WTC11 (cell line): Measurements from ENCODE around the gene SPATA17. TPM values are rescaled to one million over a fixed set of nuclear protein-coding genes. Genes with fewer than 3 reads are reported as not detected.

Source experiments
- ATAC-seq: fragments of 200-7000 bp; cut with Tn5 transposase; 2 replicates; pipeline ENCODE4 v1.10.0; 2021; ENCODE audit warnings: mild to moderate bottlenecking, moderate library complexity
- CTCF ChIA-PET: fragments of 300-600 bp; sonication (Branson Sonifier 250); formaldehyde crosslinking; loops from one replicate; lab custom pipeline; 2021; ENCODE audit warnings: antibody characterized with exemption; lab: Charles Lee
- POLR2A ChIA-PET: fragments of 350-600 bp; sonication (Branson Sonifier 250); formaldehyde crosslinking; loops from one replicate; lab custom pipeline; 2021; ENCODE audit warnings: antibody characterized with exemption; lab: Charles Lee
- DNase-seq: peaks from one replicate; pipeline ENCODE4 v3.0.0; 2021; ENCODE audit warnings: low spot score
- H3K27ac Mint-ChIP-seq: 2 replicates; pipeline ENCODE4 v1.8.0; 2021; ENCODE audit warnings: mixed read lengths
- H3K27me3 Mint-ChIP-seq: 2 replicates; pipeline ENCODE4 v1.8.0; 2021; ENCODE audit warnings: low read depth, mild to moderate bottlenecking, moderate library complexity, mixed read lengths
- H3K36me3 Mint-ChIP-seq: 2 replicates; pipeline ENCODE4 v1.8.0; 2021; ENCODE audit warnings: mixed read lengths
- H3K4me1 Mint-ChIP-seq: 2 replicates; pipeline ENCODE4 v1.8.0; 2022; ENCODE audit warnings: mixed read lengths
- H3K4me3 Mint-ChIP-seq: 2 replicates; pipeline ENCODE4 v1.8.0; 2021; ENCODE audit warnings: mild to moderate bottlenecking, moderate library complexity, mixed read lengths
- H3K9me3 Mint-ChIP-seq: 2 replicates; pipeline ENCODE4 v1.8.0; 2021; ENCODE audit warnings: mixed read lengths
- CREM ChIP-seq: sonication (generic); formaldehyde crosslinking; IDR thresholded peaks from 2 replicates; pipeline ENCODE4 v1.8.1; 2022; ENCODE audit warnings: mild to moderate bottlenecking, missing genetic modification reagents, moderate library complexity
- E2F5 ChIP-seq: sonication (generic); formaldehyde crosslinking; IDR thresholded peaks from 2 replicates; pipeline ENCODE4 v1.8.1; 2022; ENCODE audit warnings: mild to moderate bottlenecking, moderate library complexity, missing genetic modification reagents
- FOXJ3 ChIP-seq: sonication (generic); formaldehyde crosslinking; IDR thresholded peaks from 2 replicates; pipeline ENCODE4 v1.9.0; 2021; ENCODE audit warnings: missing genetic modification reagents, mild to moderate bottlenecking, borderline replicate concordance
- GABPB1 ChIP-seq: sonication (generic); formaldehyde crosslinking; IDR thresholded peaks from 2 replicates; pipeline ENCODE4 v1.8.1; 2023; ENCODE audit warnings: mild to moderate bottlenecking, missing genetic modification reagents
- HMGXB4 ChIP-seq: sonication (generic); formaldehyde crosslinking; IDR thresholded peaks from 2 replicates; pipeline ENCODE4 v1.8.1; 2023; ENCODE audit warnings: mild to moderate bottlenecking, moderate library complexity, missing genetic modification reagents
- IRF1 ChIP-seq: sonication (generic); formaldehyde crosslinking; IDR thresholded peaks from 2 replicates; pipeline ENCODE4 v1.8.0; 2023; ENCODE audit warnings: missing genetic modification reagents
- NR2C2 ChIP-seq: sonication (generic); formaldehyde crosslinking; IDR thresholded peaks from 2 replicates; pipeline ENCODE4 v1.8.0; 2022; ENCODE audit warnings: mild to moderate bottlenecking, missing genetic modification reagents
- OVOL2 ChIP-seq: fragments of 250-450 bp; sonication (Bioruptor Pico); IDR thresholded peaks from 2 replicates; pipeline ENCODE4 v1.9.0; 2021; ENCODE audit warnings: mild to moderate bottlenecking, borderline replicate concordance
- RELA ChIP-seq: sonication (generic); formaldehyde crosslinking; IDR thresholded peaks from 2 replicates; pipeline ENCODE4 v1.8.1; 2022; ENCODE audit warnings: missing genetic modification reagents, mild to moderate bottlenecking, borderline replicate concordance
- SOX15 ChIP-seq: fragments of 250-450 bp; sonication (Bioruptor Pico); IDR thresholded peaks from 2 replicates; pipeline ENCODE4 v1.9.0; 2021; ENCODE audit warnings: mild to moderate bottlenecking
- ZNF317 ChIP-seq: sonication (generic); formaldehyde crosslinking; IDR thresholded peaks from 2 replicates; pipeline ENCODE4 v1.8.1; 2023; ENCODE audit warnings: low read depth, mild to moderate bottlenecking, moderate library complexity, missing genetic modification reagents, borderline replicate concordance
- ZNF671 ChIP-seq: fragments of 250-450 bp; sonication (Bioruptor Pico); IDR thresholded peaks from 2 replicates; pipeline ENCODE4 v1.8.0; 2021; ENCODE audit warnings: mild to moderate bottlenecking
- total RNA-seq: library from RNA; stranded (reverse); gene quantifications from 3 replicates; pipeline ENCODE4 v1.2.3, GENCODE V29; 2021
- TF ChIP-seq, protein P1 (sequence below): fragments of 250-450 bp; sonication (Bioruptor Pico); IDR thresholded peaks from 2 replicates; pipeline ENCODE4 v1.9.0; 2021; ENCODE audit warnings: mild to moderate bottlenecking, borderline replicate concordance
- TF ChIP-seq, protein P2 (sequence below): sonication (generic); formaldehyde crosslinking; IDR thresholded peaks from 2 replicates; pipeline ENCODE4 v1.8.1; 2023; ENCODE audit warnings: mild to moderate bottlenecking, missing genetic modification reagents
- TF ChIP-seq, protein P3 (sequence below): sonication (generic); formaldehyde crosslinking; IDR thresholded peaks from 2 replicates; pipeline ENCODE4 v1.8.1; 2022; ENCODE audit warnings: mild to moderate bottlenecking, missing genetic modification reagents, moderate library complexity, borderline replicate concordance
- TF ChIP-seq, protein P4 (sequence below): sonication (generic); formaldehyde crosslinking; conservative IDR thresholded peaks from 2 replicates; pipeline ENCODE4 v1.8.1; 2023; ENCODE audit warnings: mild to moderate bottlenecking, low read depth, missing genetic modification reagents, moderate library complexity

Gene SPATA17
- total RNA-seq, 1 experiment from 2014 or later: 1.3 TPM

DNA sequence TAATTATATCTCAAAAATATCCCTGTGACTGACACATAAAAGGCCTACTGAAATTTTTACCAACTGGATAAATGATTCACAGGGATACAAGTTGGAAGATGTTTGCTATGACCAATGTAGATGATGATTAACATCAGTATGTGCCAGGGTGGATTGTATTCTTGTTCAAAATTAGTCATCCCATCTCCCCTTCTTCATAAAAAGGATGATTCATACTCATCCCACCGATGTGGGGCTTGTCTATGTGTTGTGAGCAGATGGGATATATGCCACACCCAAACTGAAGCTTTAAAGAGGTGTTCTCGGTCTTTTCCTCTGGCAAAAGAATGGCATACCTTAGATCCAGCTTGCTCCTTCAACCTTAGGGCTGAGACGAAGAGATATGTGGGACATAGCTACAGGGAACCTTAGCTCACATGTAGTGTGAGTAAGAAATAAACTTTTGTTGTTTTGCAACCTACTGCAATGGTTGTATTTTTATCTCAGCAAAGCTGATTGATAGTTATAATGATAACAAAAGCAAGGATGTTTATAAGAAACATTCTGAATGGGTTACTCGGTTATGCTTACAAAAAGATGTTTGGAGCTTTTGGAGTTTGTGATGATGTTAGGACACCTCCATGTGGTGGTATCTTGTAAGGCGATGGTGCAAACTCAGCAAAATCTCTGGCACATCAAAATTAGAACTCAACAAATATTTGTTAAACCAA lies 29.4 kb downstream of the SPATA17 start (continued):
- TF ChIP-seq HMGXB4 (CRISPR knock-in tag): no peak
- no peak for TF ChIP-seq ZNF671 (CRISPR knock-in tag)
- no peak for TF ChIP-seq FOXJ3 (CRISPR knock-in tag)
- TF ChIP-seq, protein P1, sequence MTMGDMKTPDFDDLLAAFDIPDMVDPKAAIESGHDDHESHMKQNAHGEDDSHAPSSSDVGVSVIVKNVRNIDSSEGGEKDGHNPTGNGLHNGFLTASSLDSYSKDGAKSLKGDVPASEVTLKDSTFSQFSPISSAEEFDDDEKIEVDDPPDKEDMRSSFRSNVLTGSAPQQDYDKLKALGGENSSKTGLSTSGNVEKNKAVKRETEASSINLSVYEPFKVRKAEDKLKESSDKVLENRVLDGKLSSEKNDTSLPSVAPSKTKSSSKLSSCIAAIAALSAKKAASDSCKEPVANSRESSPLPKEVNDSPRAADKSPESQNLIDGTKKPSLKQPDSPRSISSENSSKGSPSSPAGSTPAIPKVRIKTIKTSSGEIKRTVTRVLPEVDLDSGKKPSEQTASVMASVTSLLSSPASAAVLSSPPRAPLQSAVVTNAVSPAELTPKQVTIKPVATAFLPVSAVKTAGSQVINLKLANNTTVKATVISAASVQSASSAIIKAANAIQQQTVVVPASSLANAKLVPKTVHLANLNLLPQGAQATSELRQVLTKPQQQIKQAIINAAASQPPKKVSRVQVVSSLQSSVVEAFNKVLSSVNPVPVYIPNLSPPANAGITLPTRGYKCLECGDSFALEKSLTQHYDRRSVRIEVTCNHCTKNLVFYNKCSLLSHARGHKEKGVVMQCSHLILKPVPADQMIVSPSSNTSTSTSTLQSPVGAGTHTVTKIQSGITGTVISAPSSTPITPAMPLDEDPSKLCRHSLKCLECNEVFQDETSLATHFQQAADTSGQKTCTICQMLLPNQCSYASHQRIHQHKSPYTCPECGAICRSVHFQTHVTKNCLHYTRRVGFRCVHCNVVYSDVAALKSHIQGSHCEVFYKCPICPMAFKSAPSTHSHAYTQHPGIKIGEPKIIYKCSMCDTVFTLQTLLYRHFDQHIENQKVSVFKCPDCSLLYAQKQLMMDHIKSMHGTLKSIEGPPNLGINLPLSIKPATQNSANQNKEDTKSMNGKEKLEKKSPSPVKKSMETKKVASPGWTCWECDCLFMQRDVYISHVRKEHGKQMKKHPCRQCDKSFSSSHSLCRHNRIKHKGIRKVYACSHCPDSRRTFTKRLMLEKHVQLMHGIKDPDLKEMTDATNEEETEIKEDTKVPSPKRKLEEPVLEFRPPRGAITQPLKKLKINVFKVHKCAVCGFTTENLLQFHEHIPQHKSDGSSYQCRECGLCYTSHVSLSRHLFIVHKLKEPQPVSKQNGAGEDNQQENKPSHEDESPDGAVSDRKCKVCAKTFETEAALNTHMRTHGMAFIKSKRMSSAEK: no peak

GRCh38 chr1:217661407-217661806 lies 30.3 kb downstream of the SPATA17 start:
- H3K4me3 Mint-ChIP-seq: no peak overlapping the region
- CTCF ChIA-PET: interaction anchor here (0.8 to 1.5 kb wide), 7 partner anchors 9 to 1354 kb away, joined by 3 to 6 read pairs (median 3); partner anchors contain the start of gene ESRRG
- no peaks in the 10 kb centered on the region for H3K27me3 Mint-ChIP-seq
- H3K36me3 Mint-ChIP-seq: no peaks in the 10 kb centered on the region
- TF ChIP-seq NR2C2 (CRISPR knock-in tag): no peak
- no peak for TF ChIP-seq FOXJ3 (CRISPR knock-in tag)
- TF ChIP-seq ZNF317 (CRISPR knock-in tag): no peak
- TF ChIP-seq, protein P2, sequence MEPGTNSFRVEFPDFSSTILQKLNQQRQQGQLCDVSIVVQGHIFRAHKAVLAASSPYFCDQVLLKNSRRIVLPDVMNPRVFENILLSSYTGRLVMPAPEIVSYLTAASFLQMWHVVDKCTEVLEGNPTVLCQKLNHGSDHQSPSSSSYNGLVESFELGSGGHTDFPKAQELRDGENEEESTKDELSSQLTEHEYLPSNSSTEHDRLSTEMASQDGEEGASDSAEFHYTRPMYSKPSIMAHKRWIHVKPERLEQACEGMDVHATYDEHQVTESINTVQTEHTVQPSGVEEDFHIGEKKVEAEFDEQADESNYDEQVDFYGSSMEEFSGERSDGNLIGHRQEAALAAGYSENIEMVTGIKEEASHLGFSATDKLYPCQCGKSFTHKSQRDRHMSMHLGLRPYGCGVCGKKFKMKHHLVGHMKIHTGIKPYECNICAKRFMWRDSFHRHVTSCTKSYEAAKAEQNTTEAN (CRISPR knock-in tag): no peak
- no peak for TF ChIP-seq CREM (CRISPR knock-in tag)
- TF ChIP-seq IRF1 (CRISPR knock-in tag): no peak
- no peak for TF ChIP-seq OVOL2
- TF ChIP-seq, protein P3, sequence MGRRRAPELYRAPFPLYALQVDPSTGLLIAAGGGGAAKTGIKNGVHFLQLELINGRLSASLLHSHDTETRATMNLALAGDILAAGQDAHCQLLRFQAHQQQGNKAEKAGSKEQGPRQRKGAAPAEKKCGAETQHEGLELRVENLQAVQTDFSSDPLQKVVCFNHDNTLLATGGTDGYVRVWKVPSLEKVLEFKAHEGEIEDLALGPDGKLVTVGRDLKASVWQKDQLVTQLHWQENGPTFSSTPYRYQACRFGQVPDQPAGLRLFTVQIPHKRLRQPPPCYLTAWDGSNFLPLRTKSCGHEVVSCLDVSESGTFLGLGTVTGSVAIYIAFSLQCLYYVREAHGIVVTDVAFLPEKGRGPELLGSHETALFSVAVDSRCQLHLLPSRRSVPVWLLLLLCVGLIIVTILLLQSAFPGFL (CRISPR knock-in tag): no peak
- no peak for TF ChIP-seq ZNF671 (CRISPR knock-in tag)
- TF ChIP-seq RELA (CRISPR knock-in tag): no peak
- TF ChIP-seq, protein P4, sequence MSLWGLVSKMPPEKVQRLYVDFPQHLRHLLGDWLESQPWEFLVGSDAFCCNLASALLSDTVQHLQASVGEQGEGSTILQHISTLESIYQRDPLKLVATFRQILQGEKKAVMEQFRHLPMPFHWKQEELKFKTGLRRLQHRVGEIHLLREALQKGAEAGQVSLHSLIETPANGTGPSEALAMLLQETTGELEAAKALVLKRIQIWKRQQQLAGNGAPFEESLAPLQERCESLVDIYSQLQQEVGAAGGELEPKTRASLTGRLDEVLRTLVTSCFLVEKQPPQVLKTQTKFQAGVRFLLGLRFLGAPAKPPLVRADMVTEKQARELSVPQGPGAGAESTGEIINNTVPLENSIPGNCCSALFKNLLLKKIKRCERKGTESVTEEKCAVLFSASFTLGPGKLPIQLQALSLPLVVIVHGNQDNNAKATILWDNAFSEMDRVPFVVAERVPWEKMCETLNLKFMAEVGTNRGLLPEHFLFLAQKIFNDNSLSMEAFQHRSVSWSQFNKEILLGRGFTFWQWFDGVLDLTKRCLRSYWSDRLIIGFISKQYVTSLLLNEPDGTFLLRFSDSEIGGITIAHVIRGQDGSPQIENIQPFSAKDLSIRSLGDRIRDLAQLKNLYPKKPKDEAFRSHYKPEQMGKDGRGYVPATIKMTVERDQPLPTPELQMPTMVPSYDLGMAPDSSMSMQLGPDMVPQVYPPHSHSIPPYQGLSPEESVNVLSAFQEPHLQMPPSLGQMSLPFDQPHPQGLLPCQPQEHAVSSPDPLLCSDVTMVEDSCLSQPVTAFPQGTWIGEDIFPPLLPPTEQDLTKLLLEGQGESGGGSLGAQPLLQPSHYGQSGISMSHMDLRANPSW (CRISPR knock-in tag): no peak
- no peak for TF ChIP-seq GABPB1 (CRISPR knock-in tag)
- no peak for TF ChIP-seq SOX15 (CRISPR knock-in tag)
- TF ChIP-seq E2F5: no peak
- TF ChIP-seq, all 79 proteins: peak for 0
- DNase-seq: no peak
- POLR2A ChIA-PET: no interaction called here
- no peaks in the 10 kb centered on the region for H3K4me1 Mint-ChIP-seq
- ATAC-seq: no peak
- no peaks in the 10 kb centered on the region for H3K9me3 Mint-ChIP-seq
- H3K27ac Mint-ChIP-seq: no peak overlapping the region
